SKM-1 treated with dmso at 0.1 percent for 144 hours (cell line): ENCODE data around the gene ARMCX4.
"Not testable (repeated sequence)": the region's sequence is repeated elsewhere in the genome, so short reads cannot be mapped to it uniquely, and the experiment has no call there.

ENCODE experiments used
- DNase-seq: peaks from one replicate; lab custom pipeline; 2025; ENCODE audit not compliant: unreplicated experiment; lab: John Stamatoyannopoulos, UW

Gene ARMCX4

DNA sequence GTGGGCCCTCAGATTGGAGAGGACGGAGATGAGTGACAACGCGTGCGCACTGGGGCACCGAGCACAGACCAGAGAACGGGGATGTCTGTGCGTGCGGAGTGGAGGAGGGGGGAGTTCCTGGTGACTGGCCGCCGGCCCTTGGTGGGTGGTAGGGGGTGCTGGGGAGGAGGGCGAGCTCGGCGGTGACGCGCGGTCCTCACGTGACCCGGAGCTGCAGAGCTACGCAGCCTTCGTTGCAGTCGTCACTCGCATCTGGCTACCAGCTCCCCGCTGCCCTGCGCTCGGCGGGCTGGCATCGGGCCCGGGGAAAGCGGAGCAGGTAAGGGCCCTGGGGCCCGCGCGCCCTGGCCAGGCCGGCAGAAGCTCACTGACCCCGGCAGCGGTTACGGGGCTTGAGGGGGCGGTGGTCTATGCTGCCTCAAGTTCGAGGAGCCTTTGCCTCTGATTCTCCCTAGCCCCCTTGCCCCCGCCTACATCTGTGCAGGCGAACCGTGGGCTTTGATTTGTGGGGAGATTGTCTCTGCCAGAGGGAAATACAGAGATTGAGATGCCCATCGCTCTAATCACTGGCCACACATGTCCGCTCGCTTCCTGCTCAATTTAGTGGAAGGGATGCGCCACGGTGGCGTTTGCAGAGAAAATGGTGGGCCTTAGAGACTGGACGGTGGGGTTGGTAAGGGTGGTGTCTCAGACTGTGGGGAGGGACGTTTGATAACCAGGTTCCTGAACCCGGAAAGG is at the start of gene ARMCX4:
Gene ARMCX4 (plus strand): TSS at position 245 of the 738 bp plus-strand sequence. CDS start 3,134 bp downstream, outside the sequence.
- no peak for DNase-seq

DNA sequence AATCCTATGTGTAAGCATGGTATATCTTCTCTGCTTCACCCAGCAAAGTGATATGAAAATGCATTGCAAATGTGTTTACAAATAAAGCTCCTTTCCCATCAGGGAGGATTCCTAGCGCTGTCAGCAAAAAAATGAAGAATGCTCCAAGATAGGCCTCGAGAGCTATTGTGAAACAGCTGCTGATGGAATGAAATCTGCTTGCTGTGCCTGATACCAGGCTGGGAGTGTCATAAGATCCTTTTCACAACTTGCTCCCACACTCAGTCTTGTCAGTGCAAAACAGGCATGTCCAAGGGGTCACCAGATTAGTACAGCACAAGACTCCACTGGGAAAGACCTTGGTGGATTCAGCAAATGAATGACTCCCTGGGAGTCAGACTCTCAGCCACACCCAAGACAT is 43.2 kb upstream of the ARMCX4 start:
- no peak for DNase-seq

GRCh38 chrX:101449279-101449678 is 36.0 kb upstream of the ARMCX4 start:
- DNase-seq, result no peak

- DNase-seq, result no peak
Observed at GRCh38 chrX:101450085-101450484, 35.2 kb upstream of the ARMCX4 start.

GRCh38 chrX:101450961-101451360 is 34.3 kb upstream of the ARMCX4 start:
- no peak for DNase-seq

- peak; percentile 31 for DNase-seq
Observed at GRCh38 chrX:101452056-101452455, 33.2 kb upstream of the ARMCX4 start.

- DNase-seq, result no peak
Observed at GRCh38 chrX:101460669-101461068, 24.6 kb upstream of the ARMCX4 start.

DNA sequence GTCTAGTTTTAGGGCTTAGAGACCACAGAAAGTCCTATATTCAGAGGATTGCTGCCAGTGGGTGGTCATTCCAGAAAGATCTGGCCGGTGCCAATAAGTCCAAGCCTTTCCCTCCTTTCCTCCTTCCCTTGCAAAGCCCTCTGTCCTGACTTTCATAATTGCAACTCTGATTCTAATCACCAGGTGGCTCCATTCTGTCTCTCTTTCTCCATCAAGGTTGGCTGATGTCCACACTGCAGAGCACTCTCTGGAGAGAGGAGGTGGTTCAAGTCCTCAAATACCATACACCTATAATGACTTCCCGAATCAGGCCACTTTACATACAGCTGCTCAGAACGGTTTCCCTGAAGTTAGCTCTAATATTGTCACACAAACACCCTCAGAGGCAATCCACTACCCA is 22.4 kb upstream of the ARMCX4 start:
- DNase-seq, result no peak

DNA sequence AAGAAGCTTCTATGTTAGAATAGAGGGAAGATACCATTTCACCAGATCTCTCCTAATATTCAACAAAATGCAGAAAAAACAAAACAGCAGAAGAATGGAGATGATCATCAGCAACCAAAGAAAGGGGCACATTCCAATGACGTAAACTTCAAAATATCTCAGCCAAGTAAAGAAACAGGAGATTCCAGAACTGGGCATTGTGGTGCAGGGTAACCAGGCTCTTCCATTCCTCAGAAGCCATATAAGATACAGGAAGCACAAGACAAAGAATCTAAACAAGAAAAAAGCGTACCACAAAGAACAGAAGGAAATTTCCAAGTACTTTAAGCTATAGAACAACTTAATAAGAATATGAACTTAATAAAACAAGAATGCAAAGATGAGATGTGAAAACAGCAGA is 6.9 kb upstream of the ARMCX4 start:
- no peak for DNase-seq

DNA sequence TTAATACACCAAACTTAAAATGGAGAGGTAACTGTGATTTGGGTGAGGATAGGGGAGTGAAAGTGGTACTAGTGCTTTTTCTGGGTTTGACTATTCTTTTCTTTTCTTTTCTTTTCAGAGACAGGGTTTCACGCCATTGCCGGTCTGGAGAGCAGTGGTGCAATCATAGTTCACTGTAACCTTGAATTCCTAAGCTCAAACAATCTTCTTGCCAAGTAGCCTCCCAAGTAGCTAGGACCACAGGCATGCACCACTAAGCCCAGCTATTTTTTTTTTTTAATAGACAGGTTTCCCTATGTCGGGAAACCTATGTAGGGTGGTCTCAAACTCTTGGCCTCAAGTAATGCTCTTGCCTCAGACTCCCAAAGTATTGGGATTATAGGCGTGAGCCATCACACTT is 3.0 kb upstream of the ARMCX4 start:
- no peak for DNase-seq

- no peak for DNase-seq
Observed at GRCh38 chrX:101483705-101484104, 1.6 kb upstream of the ARMCX4 start.

- DNase-seq, result no peak
Observed at GRCh38 chrX:101484135-101484534, 1.1 kb upstream of the ARMCX4 start.

DNA sequence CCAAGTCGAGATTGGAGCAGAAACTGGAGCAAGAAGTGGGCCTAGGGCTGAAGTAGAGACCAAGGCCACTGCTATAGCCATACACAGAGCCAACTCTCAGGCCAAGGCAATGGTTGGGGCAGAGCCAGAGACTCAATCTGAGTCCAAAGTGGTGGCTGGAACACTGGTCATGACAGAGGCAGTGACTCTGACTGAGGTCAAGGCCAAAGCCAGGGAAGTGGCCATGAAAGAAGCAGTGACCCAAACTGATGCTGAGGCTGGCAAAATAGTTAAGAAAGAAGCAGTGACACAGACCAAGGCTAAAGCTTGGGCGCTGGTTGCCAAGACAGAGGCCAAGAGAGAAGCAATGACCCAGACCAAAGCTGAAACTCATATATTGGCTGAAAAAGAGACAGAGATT is 3.5 kb downstream of the ARMCX4 start:
- no peak for DNase-seq

GRCh38 chrX:101491943-101492342 is 6.7 kb downstream of the ARMCX4 start:
- DNase-seq, result no peak

DNA sequence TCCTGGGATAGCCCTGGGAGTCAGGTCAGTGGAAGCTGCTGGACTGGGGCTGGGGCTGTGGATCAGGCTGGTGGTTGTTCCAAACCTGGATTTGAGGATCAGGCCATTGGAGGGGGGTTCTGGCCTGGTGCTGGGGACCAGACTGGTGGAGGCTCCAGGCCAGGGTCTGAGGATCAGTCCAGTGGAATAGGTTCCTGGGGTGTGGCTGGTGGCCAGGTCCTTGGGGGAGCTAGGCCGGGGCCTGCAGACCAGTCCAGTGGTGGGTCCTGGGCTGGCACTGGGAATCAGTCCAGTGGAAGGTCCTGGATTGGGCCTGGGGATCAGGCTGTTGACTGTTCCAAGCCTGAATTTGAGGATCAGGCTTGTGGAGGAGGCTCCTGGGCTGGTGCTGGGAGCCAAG is 8.0 kb downstream of the ARMCX4 start:
- no peak for DNase-seq

- DNase-seq, result not testable (repeated sequence)
Observed at GRCh38 chrX:101502929-101503328, 17.7 kb downstream of the ARMCX4 start.

- DNase-seq, result no peak
Observed at GRCh38 chrX:101507372-101507771, 22.1 kb downstream of the ARMCX4 start.

- no peak for DNase-seq
Observed at GRCh38 chrX:101507986-101508385, 22.7 kb downstream of the ARMCX4 start.

DNA sequence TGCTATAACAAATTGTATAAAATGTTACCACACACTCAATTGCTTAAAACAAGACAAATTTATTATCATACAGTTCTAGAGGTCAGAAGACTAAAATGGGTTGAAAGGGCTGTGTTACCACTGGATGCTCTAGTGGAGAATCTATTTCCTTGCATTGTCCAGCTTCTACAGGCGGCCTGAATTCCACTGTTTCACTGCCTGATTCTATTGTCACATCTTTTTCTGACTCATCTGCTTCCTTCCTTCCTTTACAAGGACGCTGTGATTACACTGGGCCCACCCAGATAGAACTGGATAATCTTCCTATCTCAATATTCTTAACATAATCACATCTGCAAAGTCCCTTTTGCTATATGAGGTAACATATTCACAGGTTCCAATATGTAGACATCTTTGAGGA is 45.7 kb downstream of the ARMCX4 start:
- no peak for DNase-seq
